Cortex of kidney (tissue), 1 donor: ENCODE results near the gene PRRX1.

Source experiments
- DNase-seq: peaks from one replicate; lab custom pipeline; 2025; lab: John Stamatoyannopoulos, UW

The PRRX1 gene

GRCh38 chr1:170723518-170723917 is 59.6 kb downstream of the PRRX1 start:
- no peak for DNase-seq

GRCh38 chr1:170725326-170725725 is 61.4 kb downstream of the PRRX1 start:
- no peak for DNase-seq

DNA sequence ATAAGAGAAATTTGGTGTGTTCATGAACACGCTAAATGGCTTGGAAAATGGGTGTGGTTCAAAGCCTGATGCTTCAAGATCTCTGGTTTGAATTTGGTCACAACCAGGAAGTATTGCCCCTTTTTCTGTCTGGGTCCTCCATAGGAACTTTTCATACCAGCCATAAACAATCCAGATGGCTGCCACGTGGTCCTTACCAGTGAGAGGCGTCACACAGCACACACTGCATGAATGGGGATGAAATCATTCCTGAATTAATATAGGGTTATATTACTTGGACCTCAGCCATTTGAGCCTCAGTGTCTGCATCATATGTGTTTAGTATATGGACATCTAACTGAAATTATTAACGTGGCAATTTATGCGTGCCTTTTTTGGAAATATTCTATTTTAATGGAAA is 64.0 kb downstream of the PRRX1 start:
- DNase-seq: no peak

- DNase-seq: no peak
Observed at GRCh38 chr1:170729225-170730002, 65.5 kb downstream of the PRRX1 start.

GRCh38 chr1:170730014-170730413 is 66.1 kb downstream of the PRRX1 start:
- DNase-seq: no peak

- DNase-seq: no peak
Observed at GRCh38 chr1:170730438-170730837, 66.5 kb downstream of the PRRX1 start.

- DNase-seq: no peak
Observed at GRCh38 chr1:170731566-170732251, 67.8 kb downstream of the PRRX1 start.

DNA sequence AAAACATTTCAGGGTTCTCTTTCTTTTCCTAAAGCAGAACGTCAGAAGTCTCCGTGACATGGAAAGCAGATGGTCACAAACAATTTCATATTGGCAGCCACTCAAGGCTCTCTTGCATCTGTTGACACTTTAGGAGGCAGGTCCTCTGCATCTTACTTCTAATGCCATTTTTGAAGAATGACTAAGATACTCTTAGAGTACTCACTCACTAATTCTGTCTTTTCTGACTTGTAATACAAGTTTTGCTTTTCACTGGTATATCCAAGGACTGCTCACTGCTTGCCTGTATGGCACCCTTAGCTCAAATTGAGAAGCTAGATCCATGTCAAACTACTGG is 68.3 kb downstream of the PRRX1 start:
- no peak for DNase-seq

DNA sequence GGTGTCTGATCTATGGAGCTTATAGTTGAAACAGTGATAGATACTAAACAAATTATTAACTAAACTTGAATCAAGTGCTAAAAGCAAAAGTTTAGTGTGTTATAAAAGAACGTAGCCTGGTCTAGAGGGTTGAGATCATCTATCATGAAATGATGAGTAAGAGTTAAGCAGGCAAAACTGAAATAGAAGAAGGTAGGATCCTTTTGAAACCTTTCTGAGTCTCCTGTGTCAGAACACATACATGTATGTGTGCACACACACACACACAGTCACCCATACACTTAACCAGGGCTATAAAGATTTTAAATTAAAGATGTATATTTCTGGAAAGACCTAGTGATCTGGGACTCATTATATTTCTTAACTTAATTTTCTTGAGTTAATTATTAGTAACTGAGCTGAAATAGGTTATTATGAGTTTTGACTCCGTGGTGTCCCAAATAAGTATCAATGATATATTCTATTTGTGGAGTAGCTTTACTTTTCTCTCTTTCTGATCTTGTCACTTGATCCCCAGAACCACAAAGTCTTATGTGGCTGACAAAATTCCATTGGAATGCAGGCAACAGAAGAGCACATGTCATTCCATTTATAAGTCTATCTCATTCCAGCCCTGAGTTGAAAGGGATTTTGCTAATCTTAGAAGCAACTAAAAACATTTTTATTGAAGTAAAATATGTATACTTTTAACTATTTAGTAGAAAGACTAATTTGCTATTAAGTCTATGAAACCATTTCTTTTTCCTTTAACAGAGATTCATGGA is 70.7 kb downstream of the PRRX1 start:
- DNase-seq: no peak

DNA sequence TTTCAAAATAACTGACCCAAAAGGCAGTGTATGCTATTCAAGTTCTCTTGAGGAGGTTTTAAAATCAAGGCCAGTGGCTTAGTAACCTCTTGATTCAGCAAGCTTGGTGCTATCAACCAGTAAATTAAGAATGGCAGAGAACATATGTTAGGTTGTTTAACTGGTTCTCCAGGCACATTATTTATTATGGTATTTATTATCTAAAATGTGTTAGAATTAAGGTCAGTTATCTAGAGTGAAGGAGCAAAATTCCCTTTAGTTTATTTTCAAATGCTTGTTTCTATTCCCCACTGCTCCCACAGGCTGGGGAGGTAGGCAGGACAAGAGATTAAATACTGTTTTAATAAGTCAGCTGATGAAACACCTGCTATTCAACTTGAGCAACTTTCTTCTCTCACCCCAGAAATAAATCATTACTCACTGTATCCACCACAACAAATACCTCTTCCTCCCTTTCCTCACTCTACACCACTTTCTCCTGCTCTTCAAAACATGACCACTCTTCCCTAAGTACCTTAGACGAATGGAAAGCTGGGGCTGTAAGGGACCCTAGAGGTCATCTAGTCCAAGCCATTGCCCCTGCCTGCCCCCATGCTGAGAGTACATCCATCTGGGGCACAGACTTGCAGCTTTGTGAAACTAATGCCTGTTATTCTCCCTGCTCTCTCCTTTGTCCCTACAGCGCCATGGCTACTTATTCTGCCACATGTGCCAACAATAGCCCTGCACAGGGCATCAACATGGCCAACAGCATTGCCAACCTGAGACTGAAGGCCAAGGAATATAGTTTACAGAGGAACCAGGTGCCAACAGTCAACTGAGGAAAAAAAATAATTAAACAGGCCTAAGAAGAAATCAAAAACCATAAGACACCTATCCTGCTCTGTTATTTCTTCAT is 71.7 kb downstream of the PRRX1 start:
- no peak for DNase-seq

DNA sequence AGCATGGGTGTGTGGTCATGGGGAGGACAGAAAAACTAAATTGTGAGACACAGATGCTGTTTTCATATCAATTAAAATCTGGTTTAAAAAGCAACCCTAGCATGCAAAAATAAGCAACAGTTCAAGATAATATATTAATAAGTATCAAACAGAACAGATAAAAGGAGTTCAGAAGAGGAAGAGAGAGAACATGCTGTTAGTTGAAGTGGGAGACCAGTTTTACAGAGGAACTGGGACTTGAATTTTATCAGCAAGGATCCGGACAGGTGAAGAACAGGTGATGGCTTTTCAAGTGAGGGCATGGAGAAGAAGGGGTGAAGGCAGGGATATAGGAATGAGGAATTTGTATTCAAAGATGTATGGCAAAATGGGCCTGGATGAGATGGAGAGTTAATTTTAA is 75.9 kb downstream of the PRRX1 start:
- no peak for DNase-seq

DNA sequence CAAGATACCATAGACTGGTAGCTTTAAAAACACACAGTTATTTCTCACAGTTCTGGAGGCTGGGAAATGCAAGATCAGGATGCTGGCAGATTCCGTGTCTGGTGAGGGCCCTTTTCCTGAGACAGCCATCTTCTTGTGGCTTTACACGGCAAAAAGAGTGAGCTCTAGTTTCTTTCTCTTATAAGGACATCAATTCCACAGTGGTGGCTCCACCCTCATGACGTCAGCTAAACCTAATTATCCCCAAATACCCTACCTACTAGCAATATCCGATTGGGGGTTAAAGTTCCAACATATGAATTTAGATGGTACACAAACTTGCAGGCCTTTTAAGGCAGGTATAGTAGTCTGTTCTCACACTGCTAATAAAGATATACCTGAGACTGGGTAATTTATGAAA is 77.7 kb downstream of the PRRX1 start:
- DNase-seq: no peak

DNA sequence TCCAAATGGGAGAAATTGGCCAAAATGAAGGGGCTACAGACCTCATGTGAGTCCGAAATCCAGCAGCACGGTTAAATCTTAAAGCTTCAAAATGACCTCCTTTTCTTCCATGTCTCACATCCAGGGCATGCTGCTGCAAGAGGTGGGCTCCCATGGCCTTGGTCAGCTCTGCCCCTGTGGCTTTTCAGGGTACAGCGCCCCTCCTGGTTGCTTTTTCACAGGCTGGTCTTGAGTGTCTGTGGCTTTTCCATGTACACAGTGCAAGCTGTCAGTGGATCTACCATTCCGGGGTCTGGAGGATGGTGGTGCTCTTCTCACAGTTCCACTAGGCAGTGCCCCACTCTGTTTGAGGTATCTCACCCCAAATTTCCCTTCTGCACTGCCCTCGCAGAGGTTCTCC is 78.7 kb downstream of the PRRX1 start:
- no peak for DNase-seq

GRCh38 chr1:170743083-170743482 is 79.2 kb downstream of the PRRX1 start:
- DNase-seq: no peak

DNA sequence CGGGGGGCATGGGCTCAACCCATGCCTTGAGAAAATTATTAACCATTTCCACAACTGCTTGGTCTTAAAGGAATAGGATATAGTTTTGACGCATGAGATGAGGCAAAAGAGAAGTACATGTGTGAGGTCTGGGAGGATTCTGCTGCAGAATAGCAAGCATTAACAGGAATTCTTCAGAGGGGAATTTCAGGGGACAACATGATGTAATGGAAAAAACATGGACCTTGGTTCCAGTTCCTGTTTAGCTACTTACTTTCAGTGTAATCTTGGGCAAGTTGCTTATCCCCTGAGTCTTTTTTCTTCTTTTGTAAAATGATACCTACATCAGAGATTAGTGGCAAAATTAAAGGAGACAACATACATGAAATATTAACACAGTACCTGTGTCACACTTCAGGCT is 85.6 kb downstream of the PRRX1 start:
- DNase-seq: no peak

DNA sequence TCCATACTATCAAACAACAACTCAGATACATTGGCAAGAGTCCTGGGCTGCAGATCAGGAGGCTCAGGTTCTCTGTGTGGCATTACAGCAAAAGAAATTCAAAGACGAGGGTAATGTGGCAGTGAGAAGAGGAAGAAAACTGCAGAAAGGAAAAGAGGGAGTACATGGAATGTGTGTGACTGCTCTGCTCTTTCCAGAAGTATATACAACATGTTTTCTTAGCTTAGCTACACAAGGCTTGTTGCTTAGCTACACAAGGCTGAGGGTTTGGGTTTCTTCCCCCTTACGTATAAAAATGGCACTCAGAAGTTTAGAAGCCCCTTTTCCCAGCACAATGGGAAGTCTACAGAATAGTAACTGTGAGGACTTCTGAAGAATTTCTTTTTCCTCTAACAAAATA is 86.0 kb downstream of the PRRX1 start:
- DNase-seq: no peak

- DNase-seq: no peak
Observed at GRCh38 chr1:170755795-170756194, 91.9 kb downstream of the PRRX1 start.

DNA sequence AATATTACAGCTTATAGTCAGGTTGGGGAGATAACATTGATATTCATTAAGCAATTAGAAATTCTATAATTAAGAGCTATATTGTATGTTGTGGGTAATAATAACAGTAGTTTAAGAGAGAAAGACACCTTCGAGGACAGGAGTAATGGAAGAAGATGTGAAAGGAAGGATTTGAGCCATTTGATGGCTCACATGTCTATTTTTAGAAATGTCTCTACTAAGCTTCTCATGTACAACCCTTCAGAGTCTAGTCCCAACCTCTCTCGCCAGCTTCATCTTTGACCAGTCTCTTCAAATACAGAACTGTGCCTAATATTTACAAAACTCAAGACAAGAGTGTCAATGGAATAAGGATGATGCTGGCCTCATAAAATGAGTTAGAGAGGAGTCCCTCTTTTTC is 95.1 kb downstream of the PRRX1 start:
- DNase-seq: no peak

DNA sequence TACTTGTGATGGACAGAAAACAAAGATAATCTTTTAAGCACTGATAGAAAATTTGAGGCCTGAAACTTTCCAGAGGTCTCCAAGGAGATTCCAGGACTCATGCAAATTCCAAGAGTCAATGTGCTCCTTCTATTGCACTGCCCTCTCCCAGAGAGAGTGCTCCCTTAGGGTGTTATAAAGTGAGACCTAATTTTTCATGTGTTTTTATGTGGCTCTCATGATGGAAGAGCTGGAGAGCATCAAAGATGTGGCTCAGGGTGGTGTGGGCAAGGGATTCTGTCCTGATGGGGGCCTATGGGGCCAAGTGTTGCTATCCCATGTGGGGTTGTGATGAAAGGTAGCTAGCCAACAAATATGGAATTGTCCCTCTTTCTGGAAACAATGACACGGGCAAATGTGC is 101.3 kb downstream of the PRRX1 start:
- DNase-seq: no peak

DNA sequence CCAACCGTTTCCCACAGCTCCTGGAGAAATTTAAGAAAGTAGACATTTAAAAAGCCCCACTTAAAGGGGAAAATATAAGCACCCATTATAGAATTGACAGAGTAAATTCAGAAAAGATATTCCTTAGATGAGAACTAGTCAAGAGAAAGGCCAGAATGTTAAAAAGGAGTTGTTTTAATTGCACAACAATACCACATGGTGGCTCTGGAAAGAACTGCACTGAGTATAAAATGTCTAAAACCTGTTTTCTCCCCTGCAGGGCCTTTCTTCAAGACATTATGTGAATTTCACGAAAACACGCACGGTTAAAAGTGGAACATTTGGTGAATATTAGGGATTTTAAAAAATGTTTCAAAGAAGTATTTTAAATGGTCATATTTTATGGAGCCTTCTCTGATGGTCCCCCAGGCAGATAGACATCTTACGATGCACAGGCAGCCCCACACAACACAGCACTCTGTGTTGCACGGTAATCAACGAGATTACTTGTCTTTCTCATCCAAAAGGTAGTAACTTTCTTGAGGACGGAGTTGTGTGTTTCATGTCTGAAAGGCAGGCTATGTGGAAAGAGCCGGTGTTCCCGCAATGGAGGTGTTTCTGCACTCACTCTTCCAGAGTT is 101.9 kb downstream of the PRRX1 start:
- DNase-seq: no peak

DNA sequence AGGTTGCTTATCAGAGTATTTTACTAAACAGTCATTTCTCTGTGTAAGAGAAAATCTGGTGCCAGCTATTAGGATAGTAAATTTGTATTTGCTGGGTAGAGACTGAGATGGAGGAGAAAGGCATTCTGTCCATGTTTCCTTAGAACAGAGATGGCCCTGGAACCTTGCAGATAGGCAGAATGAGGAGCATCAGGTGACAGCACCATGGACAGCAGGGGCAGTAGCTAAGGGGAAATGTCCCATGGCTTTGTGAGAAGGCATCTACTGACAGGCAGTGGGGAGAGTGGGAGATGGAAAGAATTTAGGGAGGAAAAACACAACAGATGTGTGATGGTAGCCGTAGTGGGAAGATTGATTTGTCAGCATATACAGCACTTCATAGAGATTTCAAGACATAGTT is 105.0 kb downstream of the PRRX1 start:
- DNase-seq: no peak

GRCh38 chr1:170769691-170770090 is 105.8 kb downstream of the PRRX1 start:
- no peak for DNase-seq
